Fibroblast of the aortic adventitia (primary cell): ENCODE measurements around the gene IL1RAPL2. TPM values are rescaled to one million over a fixed set of nuclear protein-coding genes. Genes with fewer than 3 reads are reported as not detected.

ENCODE experiments used
- DNase-seq: peaks from one replicate; pipeline ENCODE4 v3.0.0-alpha.2; 2010; ENCODE audit warnings: low read depth
- H3K4me3 ChIP-seq: 2 replicates; pipeline ENCODE4 v1.5.1; 2011; ENCODE audit warnings: low read depth, mild to moderate bottlenecking, control low read depth, low read length, moderate library complexity
- CTCF ChIP-seq: IDR thresholded peaks from 2 replicates; pipeline ENCODE4 v1.5.1; 2011; ENCODE audit warnings: mild to moderate bottlenecking, low read length, control low read depth, inconsistent platforms; ENCODE audit not compliant: insufficient read depth
- total RNA-seq: library from RNA; depleted of rRNA; stranded (reverse); fragments of >200 nt; gene quantifications from 2 replicates; pipeline ENCODE4 v1.2.3, GENCODE V29; 2012; ENCODE audit warnings: low replicate concordance

The IL1RAPL2 gene
- total RNA-seq, 1 donor = 0.27 TPM

DNA sequence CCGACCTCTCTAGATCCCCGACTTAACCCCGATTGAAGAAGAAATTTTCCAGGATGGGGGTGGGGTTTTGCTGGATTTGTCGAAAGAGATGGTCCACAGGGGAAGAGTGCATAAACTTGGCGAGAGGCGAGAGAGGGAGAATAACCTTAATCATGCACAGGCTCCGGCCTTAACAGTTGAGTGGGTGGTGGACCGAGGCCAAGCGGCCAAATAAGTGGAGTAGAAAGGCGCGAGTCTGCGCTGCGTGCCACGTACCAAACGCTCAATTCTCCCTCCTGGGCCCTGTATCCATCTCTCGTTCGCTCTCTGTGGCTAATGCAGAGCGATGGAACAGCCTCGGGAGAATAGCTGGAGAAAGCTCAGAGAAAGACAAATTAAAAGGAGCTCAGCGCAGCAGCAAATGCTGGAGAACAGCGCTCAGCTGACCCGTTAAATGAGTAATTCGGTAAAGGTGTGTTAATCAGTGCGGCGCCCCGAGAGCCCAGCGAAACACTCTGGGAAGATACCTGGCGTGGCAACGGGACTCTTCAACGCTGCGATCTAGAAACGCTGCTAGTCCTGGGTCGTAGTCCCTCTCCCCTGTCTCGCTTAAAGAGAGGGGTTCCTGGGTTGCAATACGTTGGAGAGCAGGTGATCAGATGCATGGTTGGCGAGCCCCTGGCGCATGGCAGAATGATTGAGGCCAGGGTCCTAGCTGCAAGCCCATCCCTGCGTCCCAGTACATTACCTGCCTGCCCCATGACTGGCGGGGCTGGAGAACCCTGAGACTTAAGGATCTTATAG is 887 bp upstream of the IL1RAPL2 start:
- TF ChIP-seq CTCF = no peak
- H3K4me3 ChIP-seq = no peak overlapping the region
- no peak for DNase-seq

GRCh38 chrX:104566681-104567501 is 892 bp downstream of the IL1RAPL2 start:
- DNase-seq = no peak
- H3K4me3 ChIP-seq = no peak overlapping the region
- no peak for TF ChIP-seq CTCF

GRCh38 chrX:104567506-104567905 is 1.5 kb downstream of the IL1RAPL2 start:
- no peak for DNase-seq
- TF ChIP-seq CTCF = no peak
- no peak overlapping the region for H3K4me3 ChIP-seq

GRCh38 chrX:104568304-104568915 is 2.4 kb downstream of the IL1RAPL2 start:
- no peak overlapping the region for H3K4me3 ChIP-seq
- TF ChIP-seq CTCF = no peak
- no peak for DNase-seq

DNA sequence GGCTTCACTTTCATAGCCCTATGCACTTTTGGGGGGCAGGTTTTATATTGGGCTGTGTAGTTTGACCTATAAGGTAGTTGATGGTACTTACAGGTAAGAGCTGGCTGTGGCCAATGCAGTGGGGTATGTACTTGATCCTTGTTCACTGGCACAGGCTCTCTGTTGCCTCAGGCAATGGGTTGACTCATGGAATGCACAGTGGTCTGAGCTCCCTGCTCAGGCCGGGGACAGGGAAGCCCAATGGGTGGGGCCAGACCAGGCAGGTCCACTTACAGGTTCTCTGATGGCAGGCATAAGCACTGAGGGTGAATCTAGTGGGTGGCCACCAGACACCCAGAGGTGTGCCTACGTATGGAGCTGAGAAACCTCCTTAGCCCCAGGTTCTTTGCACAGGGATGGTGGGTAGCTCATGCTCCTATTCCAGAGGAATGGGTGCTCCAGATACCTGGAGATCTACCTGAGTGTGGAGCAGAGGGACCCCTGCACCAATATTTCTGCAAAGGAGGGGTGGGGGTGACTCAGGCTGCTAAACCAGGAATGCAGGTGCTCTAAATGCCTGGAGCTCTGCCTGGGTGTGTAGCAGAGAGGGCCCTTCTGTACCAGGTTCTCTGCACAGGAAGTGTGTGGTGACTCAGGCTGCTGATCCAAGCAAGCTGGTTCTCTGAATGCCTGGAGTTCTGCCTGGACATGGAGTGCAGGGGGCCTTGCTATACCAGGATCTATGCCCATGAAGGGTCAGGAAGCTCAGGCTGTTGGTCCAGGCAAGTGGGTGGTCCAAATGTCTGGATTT is 52.3 kb downstream of the IL1RAPL2 start:
- no peak for DNase-seq
- H3K4me3 ChIP-seq = no peak overlapping the region
- no peak for TF ChIP-seq CTCF

GRCh38 chrX:104621781-104622180 is 55.8 kb downstream of the IL1RAPL2 start:
- no peak for DNase-seq
- TF ChIP-seq CTCF = no peak
- no peak overlapping the region for H3K4me3 ChIP-seq
